Stimulated activated CD4-positive, alpha-beta T cell treated with anti-CD3 and anti-CD28 coated beads, Interleukin-12 subunit alpha, Interleukin-12 subunit beta, amount 100 ng/mL, for 24 hours (primary cell): ENCODE measurements around the gene IMMP2L.
"Not testable (repeated sequence)": the region's sequence is repeated elsewhere in the genome, so short reads cannot be mapped to it uniquely, and the experiment has no call there.

Source experiments
- DNase-seq, 2 experiments: peaks; one replicate each; pipeline ENCODE4 v3.0.0-alpha.2; 2020; ENCODE audit warnings: low read depth in 2 of 2

The IMMP2L gene

DNA sequence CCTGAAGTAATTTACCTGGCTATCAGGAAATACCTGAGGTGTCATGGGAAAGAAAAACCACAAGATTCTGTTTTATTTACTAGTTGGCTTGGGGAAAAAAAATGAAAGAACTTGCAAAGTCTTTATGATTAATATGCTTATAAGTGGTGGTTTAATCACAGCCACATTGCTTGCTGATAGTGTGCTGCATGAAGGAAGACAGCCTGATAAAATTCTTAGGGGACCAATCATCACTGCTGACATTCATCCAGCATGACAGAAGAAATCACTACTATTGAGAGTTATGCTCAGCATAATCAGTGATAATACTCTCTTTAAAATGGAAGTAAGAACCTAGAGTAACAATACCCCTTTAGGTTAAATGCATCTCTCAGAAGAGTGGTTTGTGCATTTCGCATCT is 621.5 kb downstream of the IMMP2L start:
- DNase-seq: no peak

DNA sequence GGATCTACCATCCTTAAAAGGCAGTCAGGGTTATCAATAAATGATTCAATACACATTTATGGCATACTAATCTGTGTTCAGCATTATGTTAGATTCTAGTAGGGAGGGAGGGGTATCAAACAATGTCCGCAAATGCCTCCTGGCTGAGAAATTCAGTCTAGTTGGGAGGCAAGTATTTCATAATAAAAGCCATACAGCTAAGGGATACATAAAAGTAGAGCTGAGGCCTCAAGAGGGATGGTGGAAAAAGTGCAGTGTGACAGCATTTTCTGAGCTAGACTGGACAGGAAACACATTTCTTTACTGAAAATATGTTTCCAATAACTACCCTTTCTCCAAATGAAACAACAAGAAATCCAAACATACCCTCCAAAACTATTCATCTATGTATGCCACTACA is 624.1 kb downstream of the IMMP2L start:
- DNase-seq: no peak

DNA sequence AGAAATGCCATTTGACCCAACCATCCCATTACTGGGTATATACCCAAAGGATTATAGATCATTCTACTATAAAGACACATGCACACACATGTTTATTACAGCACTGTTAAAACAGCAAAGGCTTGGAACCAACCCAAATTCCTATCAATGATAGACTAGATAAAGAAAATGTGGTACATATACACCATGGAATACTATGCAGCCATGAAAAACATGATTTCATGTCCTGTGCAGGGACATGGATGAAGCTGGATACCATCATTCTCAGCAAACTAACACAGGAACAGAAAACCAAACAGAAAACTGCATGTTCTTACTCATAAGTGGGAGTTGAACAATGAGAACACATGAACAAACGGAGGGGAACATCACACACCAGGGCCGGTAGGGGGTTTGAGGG is 625.6 kb downstream of the IMMP2L start:
- not testable (repeated sequence) for DNase-seq

DNA sequence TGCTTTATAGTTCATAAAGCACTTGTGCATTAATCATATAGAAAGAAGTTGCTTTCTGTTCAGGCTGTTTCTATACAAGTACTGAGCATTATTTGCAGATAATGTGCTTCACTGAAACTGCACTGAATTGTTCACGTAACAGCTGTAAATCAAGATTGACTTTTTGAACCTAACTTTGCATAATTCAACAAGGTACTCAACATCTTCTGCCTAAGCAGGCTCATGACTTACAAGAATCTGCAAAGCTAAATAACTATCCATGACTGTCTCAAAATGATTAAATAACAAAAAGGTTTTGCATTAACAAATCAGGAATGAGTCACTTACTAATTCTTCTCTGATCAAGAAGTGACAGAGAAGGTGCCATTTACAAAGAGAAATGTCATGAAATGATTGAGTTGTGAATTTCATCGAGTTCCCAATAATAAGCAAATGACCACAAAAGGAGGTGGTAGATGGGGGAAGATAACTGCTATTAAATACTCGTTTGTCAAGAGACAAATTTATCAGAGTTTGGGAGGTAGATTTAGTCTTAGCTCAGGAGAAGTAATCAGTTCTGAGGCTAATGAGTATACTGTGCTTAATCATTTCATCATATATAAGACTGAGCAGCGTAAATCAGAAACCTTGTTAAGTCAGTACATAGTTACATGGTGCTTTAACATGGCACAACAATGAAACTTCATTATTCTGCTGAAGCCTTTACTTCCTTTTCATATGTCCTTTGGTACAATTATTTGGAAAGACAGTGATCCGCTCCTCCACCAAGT is 632.6 kb downstream of the IMMP2L start:
- DNase-seq: no peak

DNA sequence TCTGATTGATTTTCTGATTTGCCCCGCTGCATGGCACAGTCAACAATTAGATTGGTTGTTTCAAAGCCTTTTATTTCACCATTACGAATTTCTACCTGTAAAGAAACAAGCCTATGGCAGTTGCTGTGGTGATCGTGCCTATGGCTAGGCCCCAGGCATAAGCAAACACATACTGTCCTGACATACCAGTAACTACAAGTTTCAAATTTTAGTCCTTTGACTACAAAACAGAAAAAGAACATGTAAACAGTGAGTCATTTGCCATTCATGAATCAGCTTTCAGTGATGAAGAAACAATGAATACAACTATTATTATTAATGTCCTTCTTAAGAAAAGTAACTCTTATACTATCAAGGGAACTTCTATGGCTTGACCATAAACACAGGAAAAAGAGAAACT is 639.4 kb downstream of the IMMP2L start:
- DNase-seq: no peak

DNA sequence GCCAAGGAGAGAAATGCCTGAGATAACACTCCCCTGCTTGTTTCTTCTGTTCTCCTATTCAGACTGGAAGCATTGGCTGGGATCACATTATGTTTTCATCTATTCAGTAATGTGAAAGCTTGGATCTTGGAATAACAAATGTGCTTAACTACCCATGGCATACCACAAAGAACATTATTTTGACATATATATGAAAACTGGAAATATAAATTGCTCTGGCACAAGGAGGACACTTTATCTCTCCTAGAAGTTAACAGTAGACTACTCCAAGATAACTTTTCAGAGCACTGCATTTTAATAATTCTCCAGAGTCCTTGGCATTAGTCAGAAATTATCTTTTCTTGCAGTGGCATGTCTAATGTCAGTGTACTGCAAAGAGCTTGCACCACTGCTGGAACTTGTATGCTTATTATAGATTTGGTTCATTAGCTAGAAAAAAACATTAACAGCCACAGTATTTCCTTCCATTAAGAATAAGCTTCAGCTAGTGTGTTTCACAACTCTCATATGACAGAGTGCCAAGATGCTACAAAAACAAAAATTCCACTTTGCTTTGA is 640.6 kb downstream of the IMMP2L start:
- DNase-seq: no peak

DNA sequence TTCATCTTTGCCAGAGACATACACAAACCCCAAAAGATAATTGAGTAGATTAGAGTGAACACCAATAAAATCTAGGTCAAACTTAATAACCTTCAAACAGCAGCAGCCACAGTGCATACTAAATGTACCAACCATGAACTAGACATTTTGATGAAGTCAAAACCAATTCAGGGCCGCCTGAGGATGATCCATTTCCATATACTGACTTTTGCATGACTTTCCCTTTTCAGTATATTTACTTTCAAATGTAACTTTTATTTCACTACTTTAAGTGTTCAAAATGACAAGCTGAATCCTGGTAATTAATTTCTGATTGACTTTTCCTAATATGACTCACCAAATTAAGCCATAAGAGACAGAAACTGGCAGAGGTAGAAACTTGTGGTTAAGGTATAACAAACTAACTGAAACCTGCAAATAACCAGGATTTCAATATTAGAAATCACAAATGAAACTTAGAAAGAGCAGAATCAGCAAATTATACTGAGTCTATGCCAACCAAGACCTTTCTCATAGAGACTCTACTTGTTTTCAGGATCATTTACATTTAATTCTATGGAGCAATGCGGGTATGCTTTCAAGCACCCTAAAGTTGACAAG is 643.2 kb downstream of the IMMP2L start:
- DNase-seq: no peak

DNA sequence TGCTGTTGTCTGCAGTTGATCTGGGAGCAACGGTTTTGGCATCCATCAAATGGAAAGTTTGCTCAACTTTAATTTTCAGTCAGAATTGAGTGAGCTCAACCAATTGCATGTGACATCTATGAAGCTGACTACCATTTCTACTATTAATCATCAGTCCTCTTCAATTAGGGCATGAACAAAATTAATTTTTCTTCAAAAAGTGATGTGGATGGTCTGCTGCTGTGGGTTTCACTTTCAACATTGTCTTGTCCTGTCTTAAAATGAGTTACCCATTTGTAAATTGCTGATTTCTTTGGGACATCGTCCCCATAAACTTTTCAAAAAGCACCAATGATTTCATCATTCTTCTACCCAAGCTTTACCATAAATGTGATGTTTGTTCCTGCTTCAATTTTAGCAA is 648.0 kb downstream of the IMMP2L start:
- no peak for DNase-seq

DNA sequence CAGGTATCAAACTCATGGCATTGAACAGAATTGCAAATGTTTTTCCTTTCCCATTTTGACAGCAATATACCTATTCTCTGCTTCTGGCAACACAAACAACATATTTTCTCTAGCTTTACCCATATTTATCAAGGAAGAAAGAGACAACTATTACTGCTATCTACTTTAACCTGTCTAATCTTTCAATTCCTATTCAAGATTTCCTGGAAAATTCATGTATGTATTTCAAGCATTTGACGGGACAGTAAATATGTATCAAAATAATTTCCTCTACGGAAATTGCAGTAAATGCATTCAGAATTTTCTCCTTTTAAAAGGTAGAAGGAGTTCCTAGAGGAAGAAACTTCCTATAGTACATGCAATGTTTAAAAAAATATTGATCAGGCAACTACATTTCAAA is 650.7 kb downstream of the IMMP2L start:
- no peak for DNase-seq

DNA sequence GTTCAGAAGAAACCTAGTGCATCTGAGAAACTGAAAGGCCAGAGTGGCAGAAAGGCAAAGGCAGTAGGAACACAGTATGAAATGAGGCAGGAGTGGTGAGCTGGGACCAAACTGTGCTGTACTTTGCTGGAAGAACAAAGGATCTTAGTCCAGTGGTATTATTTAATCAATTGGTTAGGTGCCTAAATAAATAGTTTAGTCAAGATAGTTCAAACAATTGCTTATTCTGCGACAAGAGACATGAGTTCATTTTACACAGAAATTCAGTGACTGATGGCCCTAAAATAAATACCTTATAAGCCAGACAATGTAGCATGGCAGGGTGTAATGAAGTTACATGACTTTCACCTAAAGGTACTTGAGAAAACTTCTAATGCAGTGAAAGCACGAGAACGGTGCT is 653.2 kb downstream of the IMMP2L start:
- no peak for DNase-seq

DNA sequence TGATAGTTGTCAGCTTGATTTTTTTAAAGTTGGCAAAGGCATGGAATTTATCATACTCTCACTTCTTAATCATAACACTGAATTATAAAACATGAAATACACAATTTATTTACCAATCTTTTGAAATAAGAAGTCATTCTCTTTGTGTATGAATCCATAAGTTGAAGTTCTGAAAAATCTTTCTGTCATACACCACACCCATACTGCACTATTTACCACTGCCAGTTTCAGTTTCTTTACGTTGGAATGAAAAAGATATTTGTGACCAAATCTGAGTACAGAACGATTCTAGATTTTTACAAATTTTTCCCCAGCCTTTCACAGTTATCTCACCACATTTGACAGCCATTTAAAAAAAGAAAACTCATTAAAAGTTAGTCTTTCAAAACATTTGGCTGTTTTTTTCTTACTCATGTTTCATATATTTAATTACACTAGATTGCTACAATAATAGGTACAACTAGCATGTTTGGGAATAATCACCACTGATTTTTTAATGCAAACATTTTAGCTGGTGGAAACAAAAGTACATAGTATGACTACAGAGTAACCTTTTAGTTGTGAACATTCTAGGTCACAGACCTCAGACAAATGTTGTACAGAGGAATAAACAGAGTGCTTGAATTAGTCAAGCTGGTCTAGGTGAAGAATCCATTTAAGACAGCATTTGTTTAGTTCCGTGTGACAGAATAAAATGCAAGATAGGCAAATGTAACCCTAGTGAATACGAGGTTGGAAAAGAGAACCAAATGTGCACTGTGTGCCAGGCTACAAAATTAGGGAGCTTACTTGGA is 656.3 kb downstream of the IMMP2L start:
- DNase-seq: no peak

DNA sequence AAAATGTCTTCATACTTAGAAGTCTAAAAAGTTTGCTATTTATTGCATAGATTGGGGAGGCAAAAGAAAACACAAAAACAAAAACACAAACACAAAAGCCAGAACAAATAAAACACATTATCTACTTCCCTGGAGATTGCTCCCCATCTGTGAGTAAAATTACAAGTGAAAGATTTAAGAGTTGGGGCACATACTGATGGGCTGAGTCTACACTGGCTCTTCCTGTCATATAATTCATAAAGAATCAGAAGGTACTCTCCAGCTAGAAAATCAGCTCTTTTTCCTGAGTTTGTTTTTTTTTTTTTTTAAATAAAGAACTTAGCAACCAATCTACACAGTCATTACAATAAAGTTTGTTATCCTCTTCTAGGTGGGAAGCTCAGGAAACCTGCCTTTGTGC is 663.8 kb downstream of the IMMP2L start:
- DNase-seq: no peak

DNA sequence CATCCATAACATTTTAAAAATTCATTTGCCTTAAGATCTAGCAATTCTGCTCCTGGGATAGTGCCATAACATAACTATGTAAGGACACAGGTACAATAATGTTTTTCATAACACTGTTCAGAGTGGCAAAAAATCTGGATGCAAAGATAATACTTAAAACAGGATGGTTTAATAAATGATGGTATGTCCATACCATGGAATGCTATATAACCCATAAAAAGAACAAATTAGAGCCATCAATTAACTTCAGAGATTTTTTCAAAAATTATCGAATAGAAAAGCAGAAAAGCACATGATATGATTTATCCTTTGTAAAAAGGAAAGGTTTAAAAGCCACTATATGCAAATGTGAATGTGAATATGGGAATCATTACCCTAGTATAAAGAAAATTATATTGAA is 664.8 kb downstream of the IMMP2L start:
- no peak for DNase-seq

DNA sequence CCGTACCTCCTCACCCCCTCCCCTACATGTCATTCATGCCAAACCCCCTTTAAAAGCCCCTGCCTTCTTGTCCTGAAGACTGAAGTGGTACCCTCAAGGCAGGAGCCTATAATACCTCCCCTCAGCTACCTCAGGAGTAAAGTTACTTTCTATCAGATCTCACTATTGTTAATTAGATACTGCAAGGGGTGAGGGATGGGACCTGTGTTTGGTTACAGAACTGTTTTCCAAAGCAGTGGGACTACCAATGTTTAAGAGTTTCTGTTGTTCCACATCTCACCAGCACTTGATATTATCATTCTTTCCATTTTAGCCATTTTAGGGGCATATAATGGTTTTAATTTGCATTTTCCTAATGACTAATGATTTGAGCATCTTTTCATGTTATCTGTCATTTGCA is 668.2 kb downstream of the IMMP2L start:
- no peak for DNase-seq

DNA sequence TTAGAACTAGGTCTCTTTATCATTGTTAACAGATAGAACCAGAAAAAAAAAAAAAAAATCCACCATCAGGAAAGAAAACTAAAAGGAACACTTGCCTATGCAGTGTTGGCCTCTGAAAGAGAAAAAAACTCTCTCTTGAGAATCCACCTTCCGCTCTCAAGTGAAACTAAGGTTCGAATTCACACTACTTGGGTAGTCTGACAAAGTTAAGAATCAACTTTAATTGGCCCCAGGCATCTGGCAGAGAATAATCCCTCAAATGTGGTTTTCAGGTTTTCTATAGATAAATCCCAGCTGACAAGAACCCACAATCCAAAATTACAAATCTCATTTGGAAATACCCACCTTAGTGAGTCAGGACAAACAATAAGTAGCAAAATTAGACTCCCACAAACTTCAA is 671.1 kb downstream of the IMMP2L start:
- DNase-seq: no peak

DNA sequence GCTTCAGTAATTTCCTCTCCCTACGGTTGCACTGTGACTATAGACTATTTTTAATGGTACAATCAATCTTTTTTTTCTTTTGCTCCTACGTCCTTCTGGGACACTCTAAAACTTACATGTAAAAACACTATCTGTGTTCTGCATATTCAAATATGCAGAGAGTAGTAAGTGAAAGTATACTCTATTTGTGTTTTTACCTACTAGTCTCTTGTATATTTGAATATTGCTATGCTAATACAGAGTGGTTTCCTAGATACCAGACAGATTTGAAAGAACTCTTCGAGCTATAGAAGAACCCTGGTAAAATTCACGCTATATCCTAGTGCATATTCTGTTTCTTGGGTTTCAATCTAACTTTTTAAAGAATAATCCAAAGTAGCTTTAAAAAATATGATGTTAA is 672.2 kb downstream of the IMMP2L start:
- no peak for DNase-seq

DNA sequence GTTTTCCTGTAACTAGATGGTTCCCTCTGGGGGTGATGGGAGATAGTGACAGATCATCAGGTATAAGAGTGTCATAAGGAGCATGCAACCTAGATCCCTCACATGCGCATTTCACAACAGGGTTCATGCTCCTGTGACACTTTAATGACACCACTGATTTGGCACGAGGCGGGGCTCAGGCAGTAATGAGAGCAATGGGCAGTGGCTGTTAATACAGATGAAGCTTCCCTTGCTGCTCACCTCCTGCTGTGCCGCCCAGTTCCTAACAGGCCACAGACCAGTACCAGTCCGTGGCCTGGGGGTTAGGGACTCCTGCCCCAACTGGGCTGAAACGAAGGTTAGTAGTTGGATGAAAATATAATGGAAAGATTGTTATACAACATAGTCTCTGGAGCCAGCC is 673.0 kb downstream of the IMMP2L start:
- no peak for DNase-seq

DNA sequence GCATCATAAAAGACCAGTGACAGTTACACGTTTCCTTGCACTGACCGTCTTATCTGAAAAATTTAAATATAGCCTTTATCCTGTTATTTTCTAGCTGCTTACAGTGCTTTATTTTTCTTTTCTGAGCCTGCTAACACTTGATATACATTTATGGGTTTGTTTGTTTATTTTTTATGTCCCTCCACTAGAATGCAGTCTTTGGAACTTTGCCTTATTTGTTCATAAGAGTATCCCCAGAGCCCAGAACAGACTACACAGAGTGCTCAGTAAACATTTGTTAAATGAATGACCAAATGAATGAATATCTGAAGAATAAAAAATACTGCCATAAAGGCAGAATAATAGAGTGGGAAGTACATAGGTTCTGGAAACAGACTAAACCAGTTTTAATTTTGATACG is 673.7 kb downstream of the IMMP2L start:
- DNase-seq: no peak

DNA sequence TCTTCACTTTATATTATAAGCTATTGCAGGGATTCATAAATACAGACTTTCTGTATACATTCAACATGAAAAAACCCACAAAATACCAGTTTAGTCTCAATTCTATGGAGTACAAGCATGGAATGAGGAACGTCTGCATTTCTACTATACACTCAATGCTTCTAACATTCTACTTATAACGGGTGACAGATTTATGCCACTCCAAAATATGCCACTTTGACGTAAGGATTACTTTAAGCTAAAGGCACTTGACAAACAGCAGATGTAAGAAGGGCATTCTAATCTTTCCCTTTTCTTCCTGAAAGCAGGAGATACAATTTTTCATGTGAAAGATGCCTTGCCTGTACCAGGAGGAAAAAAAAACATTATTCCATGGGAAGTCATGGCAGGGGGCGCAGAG is 676.8 kb downstream of the IMMP2L start:
- no peak for DNase-seq

DNA sequence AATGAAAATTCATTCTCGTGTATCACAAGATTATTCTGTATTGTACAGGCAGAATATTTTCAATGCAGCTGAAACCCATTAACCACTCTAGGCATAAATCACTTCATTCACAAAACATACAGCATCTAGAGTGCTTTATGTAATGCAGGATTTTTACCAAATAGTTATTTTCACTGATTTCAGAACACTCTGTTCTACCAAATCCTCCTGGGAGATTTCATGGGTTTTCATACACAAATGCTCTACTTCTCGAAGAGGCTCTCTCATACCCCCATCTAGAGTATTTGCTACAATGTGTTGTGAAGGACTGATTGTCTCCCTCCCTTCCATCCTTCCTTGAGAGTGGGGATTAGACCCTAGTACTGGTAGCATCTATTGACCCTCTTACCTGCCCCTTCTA is 680.6 kb downstream of the IMMP2L start:
- no peak for DNase-seq

DNA sequence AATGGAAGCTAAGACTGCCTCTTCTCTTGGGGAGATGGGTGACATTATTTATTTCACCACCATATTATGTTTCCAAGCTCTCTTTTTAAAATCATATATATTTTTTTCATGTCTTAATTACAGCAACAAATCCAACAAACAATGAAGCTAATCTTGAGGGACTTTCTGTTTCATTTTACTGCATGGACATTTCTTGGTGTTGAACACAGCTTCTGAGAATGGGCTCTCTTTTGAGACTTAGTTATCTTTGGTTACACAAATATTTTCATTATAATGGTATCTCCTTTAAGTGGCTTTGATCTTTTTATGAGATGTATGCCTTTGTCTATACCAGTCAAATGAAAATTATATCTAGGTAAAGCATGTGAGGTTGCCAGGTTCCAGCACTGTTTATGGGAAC is 681.3 kb downstream of the IMMP2L start:
- no peak for DNase-seq

DNA sequence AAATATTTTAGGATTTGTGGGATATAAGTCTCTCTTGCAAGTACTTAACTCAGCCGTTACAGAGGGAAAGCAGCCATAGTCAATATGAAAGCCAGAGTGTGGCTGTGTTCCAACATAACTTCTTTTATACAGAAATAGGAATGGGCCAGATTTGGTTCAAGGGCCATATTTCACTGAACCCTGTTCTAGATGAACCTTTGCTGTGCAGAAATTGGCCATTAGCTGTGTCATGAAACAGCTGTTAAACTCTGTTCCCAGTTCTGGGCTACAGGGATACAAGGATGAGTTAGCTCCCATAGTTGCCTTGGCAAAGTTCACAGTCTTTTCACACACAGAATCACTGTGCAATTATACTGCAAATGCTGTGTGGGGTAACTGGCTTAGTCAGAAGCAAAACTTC is 685.3 kb downstream of the IMMP2L start:
- DNase-seq: no peak

DNA sequence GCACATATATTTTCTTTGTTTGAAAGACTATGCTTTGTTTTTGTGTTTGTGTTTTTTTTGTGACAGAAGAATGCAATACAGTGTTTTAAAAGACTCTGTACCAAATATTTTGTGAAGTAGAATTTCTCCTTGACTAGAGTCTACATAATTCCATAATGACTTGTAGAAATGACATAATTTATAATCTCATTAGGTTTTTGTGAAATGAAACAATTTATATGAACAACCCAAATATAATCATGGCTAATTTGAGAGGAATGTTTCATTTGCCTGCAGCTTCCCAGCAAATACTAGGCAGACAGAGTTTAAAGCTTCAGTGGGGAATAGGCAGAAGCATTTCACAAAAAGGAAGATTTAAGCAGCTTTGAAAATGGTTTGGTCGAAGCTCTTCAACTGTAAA is 686.9 kb downstream of the IMMP2L start:
- DNase-seq: no peak
